ENCODE data around the gene PRKG1.

The PRKG1 gene

DNA sequence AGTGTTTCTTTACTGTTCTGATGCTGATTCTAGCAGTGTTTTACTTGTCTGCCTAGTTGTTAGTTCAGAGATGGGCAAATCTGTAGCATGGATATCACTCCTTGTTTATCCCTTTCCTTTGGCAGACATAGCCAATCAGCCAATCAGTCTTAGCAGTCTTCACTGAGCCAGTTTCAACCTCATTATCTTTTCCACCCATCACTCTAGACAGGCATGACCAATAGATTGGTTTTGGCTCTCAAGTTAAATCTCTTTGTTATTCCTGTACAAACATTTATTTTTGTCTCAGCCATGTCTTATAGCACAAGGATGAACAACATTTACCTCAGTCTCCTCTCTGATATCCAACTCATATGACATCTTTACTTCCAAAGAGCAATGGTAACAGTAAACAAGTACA, 109.5 kb downstream of the PRKG1 start:
- Histone ChIP-seq H3K27me3 (ENCODE audit: insufficient read depth, low read length) (no peaks in the 10 kb centered on the region), H2BK120ac (ENCODE audit: insufficient read depth, low read length, poor library complexity) (no peak overlapping the region), H2BK12ac (ENCODE audit: low read length) (no peak overlapping the region), H4K91ac (ENCODE audit: low read depth, low read length) (no peak overlapping the region), H2BK5ac (ENCODE audit: low read depth, low read length, poor library complexity) (no peak overlapping the region), H3K18ac (ENCODE audit: low read length) (no peak overlapping the region), H3K4me1 (ENCODE audit: control insufficient read depth in 1 of 2, insufficient read depth in 2 of 2, low read length in 2 of 2) (no peaks in the 10 kb centered on the region), H2AFZ (ENCODE audit: insufficient read depth, low read length, poor library complexity) (no peak overlapping the region), H3K4me2 (ENCODE audit: low read length) (no peak overlapping the region), H3K9me3 (ENCODE audit: insufficient read depth, low read depth, low read length) (no peaks in the 10 kb centered on the region), H3K4ac (ENCODE audit: low read depth, low read length) (no peak overlapping the region), H3K27ac (ENCODE audit: low read depth, low read length) (no peak overlapping the region), H3K9ac (ENCODE audit: low read length) (no peak overlapping the region), H3K79me2 (ENCODE audit: control insufficient read depth, insufficient read depth, low read length, poor library complexity) (no peaks in the 10 kb centered on the region), H3K79me1 (ENCODE audit: low read length) (no peaks in the 10 kb centered on the region), H3K23ac (ENCODE audit: low read length) (no peak overlapping the region), H3K14ac (ENCODE audit: low read length) (no peak overlapping the region), H4K8ac (ENCODE audit: low read depth, low read length) (no peak overlapping the region), H3K4me3 (ENCODE audit: low read depth, low read length) (no peak overlapping the region), H3K36me3 (ENCODE audit: control insufficient read depth in 1 of 2, insufficient read depth in 2 of 2, low read length in 2 of 2) (no peaks in the 10 kb centered on the region), H2AK5ac (ENCODE audit: low read length) (no peak overlapping the region), H4K12ac (ENCODE audit: low read depth, low read length) (no peak overlapping the region)
- DNase-seq, result no peak

DNA sequence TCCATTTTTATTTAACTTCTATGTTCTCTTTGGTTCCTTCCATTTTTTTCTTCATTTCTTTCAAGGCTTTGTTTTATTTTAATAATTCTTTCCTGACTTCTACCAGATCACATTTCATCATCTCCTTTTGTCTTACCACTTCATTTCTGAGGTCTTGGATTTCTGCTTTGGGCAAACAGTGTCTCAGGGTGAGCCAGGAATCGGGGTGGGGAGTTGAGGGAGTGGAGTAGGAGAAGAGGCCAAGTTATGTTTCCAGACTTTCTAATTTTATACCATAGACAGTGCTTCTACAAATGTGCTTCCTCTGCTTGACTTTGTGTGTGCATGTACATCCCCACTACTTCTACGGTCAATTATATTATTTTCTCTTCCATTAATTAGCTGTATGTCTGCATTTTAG, 112.1 kb downstream of the PRKG1 start:
- no CpG with 5 or more reads among the region's 2 CpGs for WGBS (ENCODE audit: extremely low coverage, insufficient coverage, insufficient read length)
- H3K79me1 ChIP-seq (ENCODE audit: low read length), result no peaks in the 10 kb centered on the region

DNA sequence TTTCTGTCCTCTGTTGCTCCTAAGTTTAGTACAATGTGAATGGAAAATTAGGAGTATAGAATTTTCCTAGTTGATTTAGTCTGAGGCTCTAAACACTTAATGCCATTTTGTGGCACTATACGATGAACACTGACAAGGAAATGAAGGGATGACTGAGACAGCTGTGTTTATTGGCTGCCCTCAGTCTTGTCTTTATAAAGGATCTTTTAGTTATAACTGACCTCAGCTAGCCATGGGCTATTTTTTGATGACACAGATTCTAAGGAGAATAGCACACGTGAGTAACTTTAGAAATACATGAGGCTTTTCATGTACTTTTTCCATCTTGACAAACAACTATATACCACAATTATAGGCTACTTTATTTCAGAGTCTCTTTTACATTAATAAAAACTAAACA, 113.7 kb downstream of the PRKG1 start:
- H3K14ac ChIP-seq (ENCODE audit: low read length), result no peak overlapping the region
- no peaks in the 10 kb centered on the region for H3K79me2 ChIP-seq (ENCODE audit: control insufficient read depth, insufficient read depth, low read length, poor library complexity)
- no peak overlapping the region for H4K12ac ChIP-seq (ENCODE audit: low read depth, low read length)
- H2BK5ac ChIP-seq (ENCODE audit: low read depth, low read length, poor library complexity), result no peak overlapping the region
- no peaks in the 10 kb centered on the region for H3K79me1 ChIP-seq (ENCODE audit: low read length)
- no peak overlapping the region for H4K91ac ChIP-seq (ENCODE audit: low read depth, low read length)
- no peak overlapping the region for H3K18ac ChIP-seq (ENCODE audit: low read length)
- H3K23ac ChIP-seq (ENCODE audit: low read length), result no peak overlapping the region
- WGBS (ENCODE audit: extremely low coverage, insufficient coverage, insufficient read length), result no CpG with 5 or more reads among the region's 2 CpGs
- H2BK120ac ChIP-seq (ENCODE audit: insufficient read depth, low read length, poor library complexity), result no peak overlapping the region
- H3K27me3 ChIP-seq (ENCODE audit: insufficient read depth, low read length), result no peaks in the 10 kb centered on the region
- H3K4me1 ChIP-seq (ENCODE audit: control insufficient read depth in 1 of 2, insufficient read depth in 2 of 2, low read length in 2 of 2), result no peaks in the 10 kb centered on the region
- H2AFZ ChIP-seq (ENCODE audit: insufficient read depth, low read length, poor library complexity), result no peak overlapping the region
- no peak overlapping the region for H3K4me2 ChIP-seq (ENCODE audit: low read length)
- no peak for DNase-seq
- no peak overlapping the region for H2AK5ac ChIP-seq (ENCODE audit: low read length)
- no peak overlapping the region for H2BK12ac ChIP-seq (ENCODE audit: low read length)
- no peaks in the 10 kb centered on the region for H3K36me3 ChIP-seq (ENCODE audit: control insufficient read depth in 1 of 2, insufficient read depth in 2 of 2, low read length in 2 of 2)
- no peak overlapping the region for H4K8ac ChIP-seq (ENCODE audit: low read depth, low read length)
- H3K9ac ChIP-seq (ENCODE audit: low read length), result no peak overlapping the region
- H3K4ac ChIP-seq (ENCODE audit: low read depth, low read length), result no peak overlapping the region
- no peak overlapping the region for H3K4me3 ChIP-seq (ENCODE audit: low read depth, low read length)
- H3K9me3 ChIP-seq (ENCODE audit: insufficient read depth, low read depth, low read length), result no peaks in the 10 kb centered on the region
- no peak overlapping the region for H3K27ac ChIP-seq (ENCODE audit: low read depth, low read length)

More for the DNA sequence above, 112.1 kb downstream of the PRKG1 start:
- no peak overlapping the region for H3K18ac ChIP-seq (ENCODE audit: low read length)
- no peak overlapping the region for H2BK120ac ChIP-seq (ENCODE audit: insufficient read depth, low read length, poor library complexity)
- H3K27me3 ChIP-seq (ENCODE audit: insufficient read depth, low read length), result no peaks in the 10 kb centered on the region
- no peak overlapping the region for H3K14ac ChIP-seq (ENCODE audit: low read length)
- H3K23ac ChIP-seq (ENCODE audit: low read length), result no peak overlapping the region
- no peaks in the 10 kb centered on the region for H3K9me3 ChIP-seq (ENCODE audit: insufficient read depth, low read depth, low read length)
- no peak for DNase-seq
- H3K4me2 ChIP-seq (ENCODE audit: low read length), result no peak overlapping the region
- no peaks in the 10 kb centered on the region for H3K79me2 ChIP-seq (ENCODE audit: control insufficient read depth, insufficient read depth, low read length, poor library complexity)
- no peak overlapping the region for H4K12ac ChIP-seq (ENCODE audit: low read depth, low read length)
- no peak overlapping the region for H3K4me3 ChIP-seq (ENCODE audit: low read depth, low read length)
- H2BK12ac ChIP-seq (ENCODE audit: low read length), result no peak overlapping the region
- H2AK5ac ChIP-seq (ENCODE audit: low read length), result no peak overlapping the region
- no peak overlapping the region for H2AFZ ChIP-seq (ENCODE audit: insufficient read depth, low read length, poor library complexity)
- no peak overlapping the region for H3K4ac ChIP-seq (ENCODE audit: low read depth, low read length)
- H3K27ac ChIP-seq (ENCODE audit: low read depth, low read length), result no peak overlapping the region
- no peak overlapping the region for H4K91ac ChIP-seq (ENCODE audit: low read depth, low read length)
- no peaks in the 10 kb centered on the region for H3K4me1 ChIP-seq (ENCODE audit: control insufficient read depth in 1 of 2, insufficient read depth in 2 of 2, low read length in 2 of 2)
- H3K9ac ChIP-seq (ENCODE audit: low read length), result no peak overlapping the region
- H3K36me3 ChIP-seq (ENCODE audit: control insufficient read depth in 1 of 2, insufficient read depth in 2 of 2, low read length in 2 of 2), result no peaks in the 10 kb centered on the region
- H2BK5ac ChIP-seq (ENCODE audit: low read depth, low read length, poor library complexity), result no peak overlapping the region
- no peak overlapping the region for H4K8ac ChIP-seq (ENCODE audit: low read depth, low read length)

DNA sequence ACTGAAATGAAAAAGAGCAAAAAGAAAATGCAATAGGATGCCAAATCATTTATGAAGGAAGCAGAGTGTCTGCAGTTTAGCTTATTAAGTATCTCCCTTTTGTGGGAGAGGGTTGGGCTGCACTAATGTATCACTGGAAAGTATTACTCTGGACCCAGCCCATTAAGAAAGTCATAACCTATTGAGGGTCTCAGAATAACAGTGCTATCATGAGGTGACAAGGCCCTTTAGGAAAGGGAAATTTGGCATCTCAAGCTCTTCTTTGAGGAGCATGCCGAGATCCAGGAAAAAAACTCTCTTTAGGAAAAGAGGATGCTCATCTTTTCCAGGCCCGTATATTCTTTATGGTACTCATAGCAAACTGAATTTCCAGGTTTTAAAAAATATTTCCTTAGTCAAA, 114.6 kb downstream of the PRKG1 start:
- H3K27ac ChIP-seq (ENCODE audit: low read depth, low read length), result no peak overlapping the region
- no peak overlapping the region for H2AFZ ChIP-seq (ENCODE audit: insufficient read depth, low read length, poor library complexity)
- DNase-seq, result no peak
- H3K4me1 ChIP-seq (ENCODE audit: control insufficient read depth in 1 of 2, insufficient read depth in 2 of 2, low read length in 2 of 2), result no peaks in the 10 kb centered on the region
- H3K23ac ChIP-seq (ENCODE audit: low read length), result no peak overlapping the region
- H3K79me1 ChIP-seq (ENCODE audit: low read length), result no peaks in the 10 kb centered on the region
- no peak overlapping the region for H3K4ac ChIP-seq (ENCODE audit: low read depth, low read length)
- no peak overlapping the region for H3K4me2 ChIP-seq (ENCODE audit: low read length)
- H3K9ac ChIP-seq (ENCODE audit: low read length), result no peak overlapping the region
- no peak overlapping the region for H3K14ac ChIP-seq (ENCODE audit: low read length)
- H3K4me3 ChIP-seq (ENCODE audit: low read depth, low read length), result no peak overlapping the region
- H3K79me2 ChIP-seq (ENCODE audit: control insufficient read depth, insufficient read depth, low read length, poor library complexity), result no peaks in the 10 kb centered on the region
- H3K27me3 ChIP-seq (ENCODE audit: insufficient read depth, low read length), result no peaks in the 10 kb centered on the region
- no peak overlapping the region for H2BK12ac ChIP-seq (ENCODE audit: low read length)
- H3K36me3 ChIP-seq (ENCODE audit: control insufficient read depth in 1 of 2, insufficient read depth in 2 of 2, low read length in 2 of 2), result no peaks in the 10 kb centered on the region
- no peak overlapping the region for H4K91ac ChIP-seq (ENCODE audit: low read depth, low read length)
- no peaks in the 10 kb centered on the region for H3K9me3 ChIP-seq (ENCODE audit: insufficient read depth, low read depth, low read length)
- H4K12ac ChIP-seq (ENCODE audit: low read depth, low read length), result no peak overlapping the region
- no peak overlapping the region for H2AK5ac ChIP-seq (ENCODE audit: low read length)
- no peak overlapping the region for H4K8ac ChIP-seq (ENCODE audit: low read depth, low read length)
- no CpG with 5 or more reads among the region's 2 CpGs for WGBS (ENCODE audit: extremely low coverage, insufficient coverage, insufficient read length)
- H2BK120ac ChIP-seq (ENCODE audit: insufficient read depth, low read length, poor library complexity), result no peak overlapping the region
- no peak overlapping the region for H2BK5ac ChIP-seq (ENCODE audit: low read depth, low read length, poor library complexity)
- H3K18ac ChIP-seq (ENCODE audit: low read length), result no peak overlapping the region

Data from trophoblast cell (in vitro differentiated cells and primary cell).